Small intestine (tissue), 7 donors: ENCODE measurements around the gene TYK2. TPM values are rescaled to one million over a fixed set of nuclear protein-coding genes. Genes with fewer than 3 reads are reported as not detected.
"Not testable (repeated sequence)": the region's sequence is repeated elsewhere in the genome, so short reads cannot be mapped to it uniquely, and the experiment has no call there.

ENCODE experiments used
- DNase-seq, 2 donors: peaks; one replicate each; pipeline versions ENCODE4 v3.0.0 to v3.0.0-alpha.2; 2013
- FAIRE-seq: peaks from 2 replicates; lab custom pipeline; 2012; peaks lifted over from hg19 to GRCh38; lab: Jason Lieb, UNC
- H3K27ac ChIP-seq, 3 donors: one replicate each; pipeline ENCODE4 v1.5.1; 2013; ENCODE audit warnings: low read length in 2 of 3, mild to moderate bottlenecking in 2 of 3, control low read depth in 1 of 3, inconsistent platforms in 1 of 3, low read depth in 1 of 3, moderate library complexity in 1 of 3
- H3K27me3 ChIP-seq, 3 donors: one replicate each; pipeline ENCODE4 v1.6.1; 2013; ENCODE audit warnings: low read length in 3 of 3, inconsistent platforms in 1 of 3; ENCODE audit not compliant: control insufficient read depth in 3 of 3, insufficient read depth in 3 of 3
- H3K36me3 ChIP-seq, 3 donors: one replicate each; pipeline ENCODE4 v1.6.1; 2013; ENCODE audit warnings: low read length in 3 of 3, inconsistent platforms in 1 of 3, low read depth in 1 of 3, mild to moderate bottlenecking in 1 of 3, moderate library complexity in 1 of 3; ENCODE audit not compliant: control insufficient read depth in 3 of 3, insufficient read depth in 2 of 3
- H3K4me1 ChIP-seq, 3 donors: one replicate each; pipeline ENCODE4 v1.6.1; 2013; ENCODE audit warnings: low read length in 2 of 3, inconsistent platforms in 1 of 3, low read depth in 1 of 3, mild to moderate bottlenecking in 1 of 3, moderate library complexity in 1 of 3; ENCODE audit not compliant: control insufficient read depth in 3 of 3, insufficient read depth in 2 of 3
- H3K4me3 ChIP-seq, 3 donors: one replicate each; pipeline ENCODE4 v1.5.1; 2013; ENCODE audit warnings: low read length in 3 of 3, control low read depth in 1 of 3, inconsistent platforms in 1 of 3, low read depth in 1 of 3, mild to moderate bottlenecking in 1 of 3, moderate library complexity in 1 of 3
- H3K9me3 ChIP-seq, 2 donors: one replicate each; pipeline ENCODE4 v1.6.1; 2013; ENCODE audit warnings: low read depth in 1 of 2, low read length in 1 of 2; ENCODE audit not compliant: control insufficient read depth in 2 of 2, insufficient read depth in 1 of 2
- WGBS, 3 donors: extraction: QIAGEN DNeasy Blood & Tissue Kit; methylation state at CpG; one replicate each; pipeline ENCODE4 v1.1.7; 2013; 5-methylcytosine and 5-hydroxymethylcytosine counted together
- polyA plus RNA-seq, 4 donors: library from polyadenylated mRNA; stranded (reverse) in 3 of 4; unstranded in 1 of 4; fragments of 200-250 nt in 3 of 4; fragments of 120-200 nt in 1 of 4; gene quantifications; one replicate each; pipeline versions ENCODE4 v1.2.1 to v1.2.3, GENCODE V29; 2013
- donor health status: healthy with polysubstance abuse.
- donor health status: control.
- donor health status: control.
- donor health status: Bipolar disorder and iron deficiency.
- donor health status: healthy.

TYK2 gene
- polyA plus RNA-seq, 4 donors = 81.8 to 162 (median 124) TPM

DNA sequence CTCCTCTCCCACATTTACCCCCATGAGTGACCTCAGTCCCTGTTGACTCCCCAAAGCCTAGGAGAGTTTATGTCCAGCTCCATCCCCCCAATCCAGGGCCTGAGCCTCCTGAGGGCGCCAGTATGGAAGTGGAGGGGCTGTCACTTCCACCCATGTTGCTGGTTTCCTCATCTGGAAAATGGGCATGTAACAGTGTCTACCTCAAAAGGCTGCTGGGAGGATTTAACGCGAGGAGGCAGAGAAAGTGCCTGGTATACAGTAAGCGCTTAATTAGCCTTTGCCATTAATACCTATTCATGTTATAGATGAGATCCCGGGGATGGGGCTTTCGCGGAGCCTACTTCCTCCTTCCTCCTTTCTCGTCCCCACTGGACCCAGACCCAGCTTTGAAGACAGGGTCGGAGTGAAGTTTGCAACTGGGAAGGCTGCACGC lies 476 bp downstream of the TYK2 start:
- 1% methylated on average over 10 of the region's 10 CpGs for WGBS, 3 donors
- Histone ChIP-seq H3K9me3 (no peaks in the 10 kb centered on the region), H3K4me1 (peaks cover 0 to 5% (median 4%) of the 10 kb centered on the region in 3 donors), H3K27me3 (no peaks in the 10 kb centered on the region), H3K4me3 (peak overlapping the region; percentile 55 to 99 (median 89)), H3K27ac (peak overlapping the region; percentile 61 to 76 (median 70)), H3K36me3 (peaks cover 0 to 25% (median 0%) of the 10 kb centered on the region in 3 donors)
- DNase-seq (peak in 1 of 2 donors; percentile 18), FAIRE-seq (no peak)

DNA sequence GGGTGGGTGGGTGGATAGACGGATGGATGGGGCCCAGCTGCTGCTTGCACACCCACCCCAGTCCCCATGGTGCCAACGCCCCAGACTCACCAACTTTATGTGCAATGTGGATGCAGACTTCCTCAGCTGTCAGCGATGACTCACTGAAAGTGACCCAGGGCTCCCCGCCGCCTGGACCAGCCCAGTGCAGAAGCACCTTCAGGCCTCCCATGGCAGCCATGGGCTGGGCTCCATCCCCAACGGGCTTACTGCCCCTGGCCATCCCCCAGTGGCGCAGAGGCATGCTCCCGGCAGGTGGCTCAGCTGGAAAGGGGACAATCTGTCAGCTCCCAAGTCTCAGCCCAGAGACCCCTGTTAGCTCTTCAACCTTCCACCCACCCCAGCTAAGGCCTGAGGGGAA lies 2.2 kb downstream of the TYK2 start:
- no peak overlapping the region for H3K27ac ChIP-seq
- no peaks in the 10 kb centered on the region for H3K9me3 ChIP-seq
- FAIRE-seq (no peak), DNase-seq (no peak)
- peaks cover 0 to 5% (median 4%) of the 10 kb centered on the region in 3 donors for H3K4me1 ChIP-seq
- H3K36me3 ChIP-seq = peaks cover 0 to 34% (median 0%) of the 10 kb centered on the region in 3 donors
- no peaks in the 10 kb centered on the region for H3K27me3 ChIP-seq
- WGBS, 3 donors = 95 to 99% (median 99%) methylated on average over 8 of the region's 8 CpGs
- no peak overlapping the region for H3K4me3 ChIP-seq

DNA sequence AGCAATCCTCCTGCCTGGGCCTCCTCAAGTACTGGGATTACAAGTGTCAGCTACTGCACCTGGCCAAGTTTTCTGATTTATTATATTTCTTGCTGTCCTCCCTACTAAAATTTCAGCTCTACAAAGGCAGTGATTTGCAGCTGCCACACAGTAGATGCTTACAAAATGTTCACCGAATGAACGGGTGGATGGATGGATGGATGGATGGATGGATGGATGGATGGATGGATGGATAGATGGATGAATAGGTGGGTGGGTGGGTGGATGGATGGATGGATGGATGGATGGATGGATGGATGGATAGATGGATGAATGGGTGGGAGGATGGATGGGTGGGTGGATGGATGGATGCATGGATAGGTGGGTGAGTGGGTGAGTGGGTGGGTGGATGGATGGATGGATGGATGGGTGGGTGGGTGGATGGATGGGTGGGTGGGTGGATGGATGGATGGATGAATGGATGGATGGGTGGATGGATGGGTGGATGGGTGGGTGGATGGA lies 3.2 kb downstream of the TYK2 start:
- H3K9me3 ChIP-seq, H3K27me3 ChIP-seq, DNase-seq, H3K4me3 ChIP-seq, FAIRE-seq, H3K27ac ChIP-seq, H3K4me1 ChIP-seq: not testable (repeated sequence)
- H3K36me3 ChIP-seq = peaks cover 0 to 39% (median 2%) of the 10 kb centered on the region in 3 donors
- WGBS, 3 donors = 93 to 100% (median 97%) methylated on average over 2 of the region's 2 CpGs

DNA sequence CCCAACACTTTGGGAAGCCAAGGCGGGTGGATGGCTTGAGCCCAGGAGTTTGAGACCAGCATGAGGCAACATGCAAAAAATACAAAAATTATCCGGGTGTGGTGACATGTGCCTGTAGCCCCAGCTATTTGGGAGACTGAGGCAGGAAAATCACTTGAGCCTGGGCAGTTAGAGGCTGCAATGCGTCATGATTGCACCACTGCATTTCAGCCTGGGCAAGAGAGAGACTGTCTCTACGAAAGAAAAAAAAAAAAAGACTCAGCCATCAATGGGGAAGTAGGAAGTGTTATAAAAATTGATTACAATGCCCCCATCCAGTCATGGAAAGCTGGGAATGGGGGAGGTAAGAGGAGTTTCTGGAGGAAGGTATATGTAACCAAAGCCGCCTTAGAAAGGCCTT lies 5.4 kb downstream of the TYK2 start:
- WGBS, 3 donors = 80 to 91% (median 87%) methylated on average over 5 of the region's 5 CpGs
- FAIRE-seq = no peak
- no peak for DNase-seq
- H3K27me3 ChIP-seq = no peaks in the 10 kb centered on the region
- H3K4me3 ChIP-seq = no peak overlapping the region
- peaks cover 0 to 53% (median 2%) of the 10 kb centered on the region in 3 donors for H3K36me3 ChIP-seq
- no peaks in the 10 kb centered on the region for H3K9me3 ChIP-seq
- H3K27ac ChIP-seq = no peak overlapping the region
- H3K4me1 ChIP-seq = peaks cover 0 to 4% (median 0%) of the 10 kb centered on the region in 3 donors

DNA sequence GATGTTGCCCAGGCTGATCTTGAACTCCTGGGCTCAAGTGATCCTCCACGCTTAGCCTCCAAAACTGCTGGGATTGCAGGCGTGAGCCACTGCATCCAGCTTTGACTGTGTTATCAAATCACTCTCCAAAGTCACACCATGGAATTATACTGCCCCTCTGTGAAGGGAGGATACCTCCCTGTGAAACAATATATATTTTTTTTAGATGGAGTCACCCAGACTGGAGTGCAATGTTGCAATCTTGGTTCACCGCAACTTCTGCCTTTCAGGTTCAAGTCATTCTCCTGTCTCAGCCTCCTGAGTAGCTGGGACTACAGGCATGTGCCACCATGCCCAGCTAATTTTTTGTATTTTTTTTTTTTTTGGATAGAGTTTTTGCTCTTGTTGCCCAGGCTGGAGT lies 7.7 kb downstream of the TYK2 start:
- Histone ChIP-seq H3K36me3 (peaks cover 2 to 61% (median 3%) of the 10 kb centered on the region in 3 donors), H3K4me3 (no peak overlapping the region), H3K4me1 (no peaks in the 10 kb centered on the region), H3K9me3 (peaks cover 0 to 17% of the 10 kb centered on the region in 2 donors), H3K27ac (no peak overlapping the region), H3K27me3 (no peaks in the 10 kb centered on the region)
- WGBS, 3 donors = 94 to 98% (median 95%) methylated on average over 3 of the region's 3 CpGs
- no peak for DNase-seq
- no peak for FAIRE-seq

DNA sequence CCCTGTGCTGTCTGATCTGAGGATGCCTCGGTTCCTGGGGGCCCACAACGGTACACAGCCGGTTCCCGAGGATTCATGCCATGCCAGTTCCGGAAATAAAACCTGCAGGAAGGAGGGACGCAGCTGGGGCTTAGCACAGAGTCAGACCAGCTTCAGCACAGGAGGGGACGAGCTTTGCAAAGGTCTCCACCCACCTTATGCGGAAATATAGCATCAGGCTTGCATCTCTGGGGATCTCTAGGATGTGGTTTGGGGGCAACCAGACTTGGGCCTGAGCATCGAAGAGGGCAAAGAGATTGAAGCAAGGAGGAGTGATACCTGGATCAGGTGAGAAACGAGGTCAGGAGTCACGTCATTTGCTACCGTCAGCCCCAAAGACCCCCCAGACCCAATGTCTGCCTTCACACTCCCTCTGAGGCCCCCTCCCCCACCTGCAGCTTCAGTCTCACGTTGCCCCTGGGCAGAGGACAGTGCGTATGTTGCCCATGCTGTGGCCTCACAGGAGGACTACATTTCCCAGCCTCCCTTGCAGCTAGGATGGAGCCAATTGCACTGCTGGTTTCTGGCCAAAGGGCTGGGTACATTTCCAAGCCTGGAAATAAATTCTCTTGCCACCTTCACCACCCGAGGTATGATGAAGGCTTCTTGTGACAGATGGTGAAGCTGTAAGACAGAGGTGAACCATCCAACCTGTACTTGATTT lies 12.1 kb downstream of the TYK2 start:
- Histone ChIP-seq H3K9me3 (peaks cover 0 to 17% of the 10 kb centered on the region in 2 donors), H3K27me3 (no peaks in the 10 kb centered on the region), H3K27ac (no peak overlapping the region), H3K4me1 (no peaks in the 10 kb centered on the region), H3K4me3 (no peak overlapping the region), H3K36me3 (peaks cover 9 to 83% (median 17%) of the 10 kb centered on the region in 3 donors)
- DNase-seq (no peak), FAIRE-seq (no peak)
- WGBS, 3 donors = 93 to 95% (median 94%) methylated on average over 15 of the region's 15 CpGs

DNA sequence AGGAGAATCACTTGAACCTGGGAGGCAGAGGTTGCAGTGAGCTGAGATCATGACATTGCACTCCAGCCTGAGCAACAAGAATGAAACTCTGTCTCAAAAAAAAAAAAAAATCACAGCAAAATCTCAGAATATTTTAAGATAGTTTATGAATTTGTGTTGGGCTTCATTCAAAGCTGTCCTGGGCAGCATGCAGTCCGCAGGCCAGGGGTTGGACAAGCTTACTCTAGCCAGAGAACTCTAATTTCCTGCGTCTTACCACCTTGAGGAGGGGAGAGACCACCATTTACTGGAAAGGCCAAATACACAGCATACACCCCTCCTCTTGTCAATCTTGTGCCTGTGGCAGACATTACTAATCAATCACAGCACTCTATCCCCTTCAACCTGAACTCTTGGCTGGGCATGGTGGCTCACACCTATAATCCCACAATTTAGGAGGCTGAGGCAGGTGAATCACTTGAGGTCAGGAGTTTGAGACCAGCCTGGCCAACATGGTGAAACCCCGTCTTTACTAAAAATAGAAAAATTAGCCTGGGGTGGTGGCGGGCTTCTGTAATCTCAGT lies 13.3 kb downstream of the TYK2 start:
- Histone ChIP-seq H3K9me3 (peaks cover 0 to 17% of the 10 kb centered on the region in 2 donors), H3K36me3 (peaks cover 15 to 85% (median 19%) of the 10 kb centered on the region in 3 donors)
- H3K27me3 ChIP-seq, FAIRE-seq, H3K4me3 ChIP-seq, DNase-seq, H3K27ac ChIP-seq, H3K4me1 ChIP-seq: not testable (repeated sequence)
- WGBS, 3 donors = 95 to 99% (median 97%) methylated on average over 4 of the region's 4 CpGs

DNA sequence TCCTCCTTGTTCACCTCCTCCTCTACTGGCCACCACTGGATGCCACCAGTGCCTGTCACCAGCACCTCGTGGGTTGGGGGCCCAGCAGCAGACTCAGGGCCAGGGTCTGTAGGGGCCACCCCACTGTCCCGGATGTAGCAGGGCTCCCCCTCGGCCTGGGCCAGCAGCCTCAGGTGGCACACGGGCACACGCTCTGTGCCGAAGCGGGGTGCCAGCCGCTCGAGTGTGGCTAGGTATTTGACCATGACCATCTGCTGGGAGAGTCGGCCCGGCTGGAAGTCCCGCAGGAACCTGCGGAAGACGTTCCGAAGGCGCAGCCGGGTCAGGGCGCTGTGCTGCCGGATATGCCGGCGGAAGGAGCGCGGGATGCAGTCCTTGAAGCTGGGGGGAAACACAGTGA lies 14.9 kb downstream of the TYK2 start:
- no peak overlapping the region for H3K27ac ChIP-seq
- H3K36me3 ChIP-seq = peaks cover 15 to 92% (median 26%) of the 10 kb centered on the region in 3 donors
- H3K27me3 ChIP-seq = no peaks in the 10 kb centered on the region
- H3K4me3 ChIP-seq = no peak overlapping the region
- FAIRE-seq (no peak), DNase-seq (no peak)
- peaks cover 0 to 17% of the 10 kb centered on the region in 2 donors for H3K9me3 ChIP-seq
- no peaks in the 10 kb centered on the region for H3K4me1 ChIP-seq
- WGBS, 3 donors = 96 to 97% (median 97%) methylated on average over 19 to 23 of the region's 23 CpGs
